Ishikawa (cell line): ENCODE measurements around the gene SERPINA1.

Source experiments
- CEBPB ChIP-seq: IDR thresholded peaks from 2 replicates; pipeline ENCODE4 v1.6.1; 2012
- CREB1 ChIP-seq: IDR thresholded peaks from 2 replicates; pipeline ENCODE4 v1.6.1; 2012; ENCODE audit warnings: low read depth
- EGR1 ChIP-seq: IDR thresholded peaks from 2 replicates; pipeline ENCODE4 v1.6.1; 2012
- EP300 ChIP-seq: IDR thresholded peaks from 2 replicates; pipeline ENCODE4 v1.6.1; 2012; ENCODE audit warnings: borderline replicate concordance
- FOXM1 ChIP-seq: IDR thresholded peaks from 2 replicates; pipeline ENCODE4 v1.6.1; 2012; ENCODE audit warnings: low read depth, borderline replicate concordance
- NFIC ChIP-seq: IDR thresholded peaks from 2 replicates; pipeline ENCODE4 v1.6.1; 2012
- RAD21 ChIP-seq: IDR thresholded peaks from 2 replicates; pipeline ENCODE4 v1.6.1; 2012; ENCODE audit warnings: low read depth
- TAF1 ChIP-seq: IDR thresholded peaks from 2 replicates; pipeline ENCODE4 v1.6.1; 2012; ENCODE audit warnings: low read depth, mild to moderate bottlenecking
- TCF12 ChIP-seq: IDR thresholded peaks from 2 replicates; pipeline ENCODE4 v1.6.1; 2012; ENCODE audit warnings: low read depth
- TEAD4 ChIP-seq: IDR thresholded peaks from 2 replicates; pipeline ENCODE4 v1.6.1; 2012
- YY1 ChIP-seq: IDR thresholded peaks from 2 replicates; pipeline ENCODE4 v1.6.1; 2012; ENCODE audit warnings: low read depth
- ZBTB7A ChIP-seq: IDR thresholded peaks from 2 replicates; pipeline ENCODE4 v1.6.1; 2012; ENCODE audit warnings: low read depth
- TF ChIP-seq, protein P1 (sequence below): IDR thresholded peaks from 2 replicates; pipeline ENCODE4 v1.6.1; 2012; ENCODE audit warnings: low read depth, mild to moderate bottlenecking
- TF ChIP-seq, protein P2 (sequence below): IDR thresholded peaks from 2 replicates; pipeline ENCODE4 v1.6.1; 2012
- TF ChIP-seq, protein P3 (sequence below): IDR thresholded peaks from 2 replicates; pipeline ENCODE4 v1.6.1; 2012

Gene SERPINA1

DNA sequence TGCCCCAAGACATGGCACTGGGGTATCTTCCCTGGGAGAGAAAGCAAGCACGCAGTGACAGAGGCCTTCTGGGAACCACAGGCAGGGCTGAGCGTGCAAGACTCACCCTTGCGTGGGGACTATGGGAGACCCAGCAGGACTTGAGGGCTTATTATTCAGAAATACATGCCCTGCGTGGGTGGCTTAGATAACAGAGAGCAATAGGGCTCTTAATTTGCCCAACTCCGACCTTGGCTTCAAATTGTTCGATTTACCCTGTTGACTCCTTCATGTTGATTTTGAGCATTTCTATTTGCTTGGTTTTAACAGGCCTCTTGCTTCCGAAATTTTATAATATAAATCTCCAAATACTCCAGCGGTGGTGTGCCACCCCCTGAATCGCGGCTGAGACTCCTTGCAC is 5.1 kb upstream of the SERPINA1 start:
- TF ChIP-seq, protein P1, sequence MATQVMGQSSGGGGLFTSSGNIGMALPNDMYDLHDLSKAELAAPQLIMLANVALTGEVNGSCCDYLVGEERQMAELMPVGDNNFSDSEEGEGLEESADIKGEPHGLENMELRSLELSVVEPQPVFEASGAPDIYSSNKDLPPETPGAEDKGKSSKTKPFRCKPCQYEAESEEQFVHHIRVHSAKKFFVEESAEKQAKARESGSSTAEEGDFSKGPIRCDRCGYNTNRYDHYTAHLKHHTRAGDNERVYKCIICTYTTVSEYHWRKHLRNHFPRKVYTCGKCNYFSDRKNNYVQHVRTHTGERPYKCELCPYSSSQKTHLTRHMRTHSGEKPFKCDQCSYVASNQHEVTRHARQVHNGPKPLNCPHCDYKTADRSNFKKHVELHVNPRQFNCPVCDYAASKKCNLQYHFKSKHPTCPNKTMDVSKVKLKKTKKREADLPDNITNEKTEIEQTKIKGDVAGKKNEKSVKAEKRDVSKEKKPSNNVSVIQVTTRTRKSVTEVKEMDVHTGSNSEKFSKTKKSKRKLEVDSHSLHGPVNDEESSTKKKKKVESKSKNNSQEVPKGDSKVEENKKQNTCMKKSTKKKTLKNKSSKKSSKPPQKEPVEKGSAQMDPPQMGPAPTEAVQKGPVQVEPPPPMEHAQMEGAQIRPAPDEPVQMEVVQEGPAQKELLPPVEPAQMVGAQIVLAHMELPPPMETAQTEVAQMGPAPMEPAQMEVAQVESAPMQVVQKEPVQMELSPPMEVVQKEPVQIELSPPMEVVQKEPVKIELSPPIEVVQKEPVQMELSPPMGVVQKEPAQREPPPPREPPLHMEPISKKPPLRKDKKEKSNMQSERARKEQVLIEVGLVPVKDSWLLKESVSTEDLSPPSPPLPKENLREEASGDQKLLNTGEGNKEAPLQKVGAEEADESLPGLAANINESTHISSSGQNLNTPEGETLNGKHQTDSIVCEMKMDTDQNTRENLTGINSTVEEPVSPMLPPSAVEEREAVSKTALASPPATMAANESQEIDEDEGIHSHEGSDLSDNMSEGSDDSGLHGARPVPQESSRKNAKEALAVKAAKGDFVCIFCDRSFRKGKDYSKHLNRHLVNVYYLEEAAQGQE, result no peak
- TF ChIP-seq CEBPB (no peak), TAF1 (no peak)

DNA sequence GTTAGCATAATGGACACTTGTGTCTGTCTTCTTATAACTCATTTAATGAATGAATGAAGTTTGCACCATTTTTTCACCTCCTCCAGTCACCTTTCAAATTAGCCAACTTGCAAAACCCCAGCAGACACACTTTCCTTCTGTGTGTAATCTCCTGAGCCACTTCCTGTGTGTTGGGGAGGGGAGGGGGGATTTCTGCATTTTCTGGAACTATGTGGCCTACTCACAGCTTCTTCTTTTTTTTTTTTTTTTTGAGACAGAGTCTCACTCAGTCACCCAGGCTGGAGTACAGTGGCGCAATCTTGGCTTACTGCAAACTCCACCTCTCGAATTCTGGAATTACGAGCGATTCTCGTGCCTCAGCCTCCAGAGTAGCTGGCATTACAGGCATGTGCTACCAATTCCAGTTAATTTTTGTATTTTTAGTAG is 4.1 kb upstream of the SERPINA1 start:
- TF ChIP-seq, protein P2, sequence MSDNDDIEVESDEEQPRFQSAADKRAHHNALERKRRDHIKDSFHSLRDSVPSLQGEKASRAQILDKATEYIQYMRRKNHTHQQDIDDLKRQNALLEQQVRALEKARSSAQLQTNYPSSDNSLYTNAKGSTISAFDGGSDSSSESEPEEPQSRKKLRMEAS, result no peak

DNA sequence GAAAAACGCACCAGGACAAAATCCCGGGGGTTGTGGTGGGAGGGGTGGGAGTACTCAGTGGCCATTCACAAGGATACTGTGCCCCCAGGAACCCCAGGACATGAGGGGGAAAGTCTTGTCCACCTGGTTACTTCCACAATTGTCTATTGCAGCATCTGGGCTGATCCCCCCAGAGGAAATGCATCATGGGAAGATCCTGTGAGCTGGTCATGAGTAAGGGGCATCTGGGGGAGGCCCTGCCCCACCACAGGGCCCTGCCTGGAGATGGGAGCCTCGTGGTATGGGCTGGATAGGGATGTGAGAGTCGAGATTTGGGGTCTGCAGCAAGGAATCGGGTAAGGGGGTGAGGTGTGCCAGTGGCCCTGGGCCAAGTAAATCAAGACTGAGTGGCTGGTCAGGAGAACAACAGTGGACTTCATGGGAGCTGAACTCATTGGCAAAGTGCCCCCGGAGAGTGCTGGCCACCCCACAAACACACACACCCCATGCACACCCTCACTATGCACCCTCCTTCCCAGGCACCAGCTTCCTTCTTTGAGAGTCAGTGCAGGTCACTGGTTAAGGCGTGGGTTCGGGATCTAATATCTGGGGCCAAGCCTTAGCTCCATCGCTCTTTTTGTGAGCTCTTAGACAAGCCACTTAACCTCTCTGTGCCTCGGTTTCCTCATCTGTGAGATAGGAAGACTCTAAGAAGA is 3.0 kb upstream of the SERPINA1 start:
- no peak for TF ChIP-seq EGR1
- no peak for TF ChIP-seq YY1
- TF ChIP-seq TEAD4, result no peak
- TF ChIP-seq EP300, result no peak

DNA sequence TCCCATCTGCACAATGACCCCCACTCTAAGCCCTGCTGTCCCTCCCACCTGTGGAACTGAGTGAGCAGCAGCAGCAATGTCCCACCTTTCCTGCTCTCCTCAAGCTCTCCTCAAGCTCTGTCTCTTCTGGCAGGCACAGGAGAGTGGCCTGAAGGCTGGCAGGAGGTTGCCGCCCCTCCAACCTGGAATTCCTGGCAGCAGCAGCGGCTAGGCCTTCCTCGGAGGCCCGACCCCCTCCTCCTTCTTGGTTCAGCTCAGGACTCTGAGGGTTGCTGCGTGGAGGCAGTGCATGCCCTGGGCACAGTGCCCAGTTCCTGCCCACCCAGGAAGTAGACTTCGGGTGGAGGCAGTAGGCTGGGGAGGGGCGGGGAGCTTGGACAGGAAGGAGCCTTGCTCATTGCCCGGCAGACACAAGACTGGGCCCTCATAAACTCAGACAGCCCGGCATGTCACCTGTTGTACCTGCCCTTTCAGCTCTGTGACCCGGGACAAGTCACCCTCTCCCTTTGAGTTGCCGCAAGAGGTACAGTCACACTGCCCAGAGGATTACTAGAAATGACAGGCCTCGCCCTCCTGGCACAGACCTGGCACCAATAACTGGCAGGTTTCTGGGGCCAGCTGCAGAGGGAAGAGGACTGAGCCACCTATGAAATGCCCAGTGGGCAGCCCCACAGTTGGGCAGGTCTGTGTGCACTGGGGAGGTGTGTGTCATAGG is 2.1 kb upstream of the SERPINA1 start:
- TF ChIP-seq, protein P3, sequence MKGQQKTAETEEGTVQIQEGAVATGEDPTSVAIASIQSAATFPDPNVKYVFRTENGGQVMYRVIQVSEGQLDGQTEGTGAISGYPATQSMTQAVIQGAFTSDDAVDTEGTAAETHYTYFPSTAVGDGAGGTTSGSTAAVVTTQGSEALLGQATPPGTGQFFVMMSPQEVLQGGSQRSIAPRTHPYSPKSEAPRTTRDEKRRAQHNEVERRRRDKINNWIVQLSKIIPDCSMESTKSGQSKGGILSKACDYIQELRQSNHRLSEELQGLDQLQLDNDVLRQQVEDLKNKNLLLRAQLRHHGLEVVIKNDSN, result no peak
- no peak for TF ChIP-seq TEAD4
- no peak for TF ChIP-seq NFIC
- TF ChIP-seq, protein P1, result no peak
- no peak for TF ChIP-seq TCF12
- TF ChIP-seq YY1, result no peak
- TF ChIP-seq TAF1, result no peak
- no peak for TF ChIP-seq RAD21
- TF ChIP-seq CEBPB, result no peak
- TF ChIP-seq CREB1, result no peak
- TF ChIP-seq FOXM1, result no peak
- TF ChIP-seq EP300, result no peak
- no peak for TF ChIP-seq ZBTB7A
- TF ChIP-seq, protein P2, result no peak
- no peak for TF ChIP-seq EGR1

DNA sequence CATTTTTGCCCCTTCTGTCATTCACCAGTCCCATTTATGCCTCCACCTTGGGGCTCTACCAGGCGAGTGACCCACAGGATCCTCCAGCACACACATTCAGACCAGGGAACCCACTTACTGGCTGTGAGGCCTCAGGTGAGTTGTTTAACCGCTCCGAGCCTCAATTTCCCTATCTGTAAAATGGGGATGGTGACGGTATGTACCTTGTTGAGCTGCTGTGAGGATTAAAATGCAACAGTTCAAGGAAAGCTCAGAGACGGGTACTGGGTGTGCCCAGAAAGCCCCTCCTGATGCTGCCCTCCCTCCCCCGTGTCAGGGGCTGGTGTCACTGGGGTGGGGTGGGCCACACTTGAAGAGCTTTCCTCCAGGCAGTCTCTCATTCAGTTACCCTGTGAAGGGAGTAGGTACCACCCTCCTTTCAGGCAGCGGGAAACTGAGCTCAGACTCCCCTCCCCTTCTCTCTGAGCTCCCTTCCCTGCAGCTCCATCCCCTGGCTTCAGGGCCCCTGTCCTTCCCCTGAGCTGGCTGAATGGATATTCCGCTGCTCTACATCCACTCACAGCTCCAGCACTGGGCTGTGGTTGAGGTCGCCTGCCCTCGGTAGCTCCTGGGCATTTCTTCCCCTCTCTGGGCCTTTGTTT is 1.4 kb upstream of the SERPINA1 start:
- no peak for TF ChIP-seq TAF1
- no peak for TF ChIP-seq FOXM1
- no peak for TF ChIP-seq EGR1
- no peak for TF ChIP-seq RAD21
- no peak for TF ChIP-seq TCF12
- no peak for TF ChIP-seq EP300
- no peak for TF ChIP-seq TEAD4
- TF ChIP-seq, protein P2, result no peak
- no peak for TF ChIP-seq NFIC
- no peak for TF ChIP-seq YY1
- no peak for TF ChIP-seq CEBPB
- TF ChIP-seq, protein P3, result no peak
- TF ChIP-seq CREB1, result no peak
- TF ChIP-seq, protein P1, result no peak
- TF ChIP-seq ZBTB7A, result no peak
